ENCODE data around the gene MLH3.
"Not testable (repeated sequence)": the region's sequence is repeated elsewhere in the genome, so short reads cannot be mapped to it uniquely, and the experiment has no call there.

DNA sequence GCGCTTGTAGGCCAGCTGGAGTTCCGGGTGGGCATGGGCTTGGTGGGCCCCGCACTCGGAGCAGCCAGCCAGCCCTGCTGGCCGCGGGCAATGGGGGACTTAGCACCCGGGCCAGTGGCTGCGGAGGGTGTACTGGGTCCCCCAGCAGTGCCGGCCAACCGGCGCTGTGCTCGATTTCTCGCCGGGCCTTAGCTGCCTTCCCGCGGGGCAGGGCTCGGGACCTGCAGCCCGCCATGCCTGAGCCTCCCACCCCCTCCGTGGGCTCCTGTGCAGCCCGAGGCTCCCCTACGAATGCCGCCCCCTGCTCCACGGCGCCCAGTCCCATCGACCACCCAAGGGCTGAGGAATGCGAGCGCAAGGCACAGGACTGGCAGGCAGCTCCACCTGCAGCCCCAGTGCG lies 57.1 kb downstream of the MLH3 start:
- TF ChIP-seq, protein P1, sequence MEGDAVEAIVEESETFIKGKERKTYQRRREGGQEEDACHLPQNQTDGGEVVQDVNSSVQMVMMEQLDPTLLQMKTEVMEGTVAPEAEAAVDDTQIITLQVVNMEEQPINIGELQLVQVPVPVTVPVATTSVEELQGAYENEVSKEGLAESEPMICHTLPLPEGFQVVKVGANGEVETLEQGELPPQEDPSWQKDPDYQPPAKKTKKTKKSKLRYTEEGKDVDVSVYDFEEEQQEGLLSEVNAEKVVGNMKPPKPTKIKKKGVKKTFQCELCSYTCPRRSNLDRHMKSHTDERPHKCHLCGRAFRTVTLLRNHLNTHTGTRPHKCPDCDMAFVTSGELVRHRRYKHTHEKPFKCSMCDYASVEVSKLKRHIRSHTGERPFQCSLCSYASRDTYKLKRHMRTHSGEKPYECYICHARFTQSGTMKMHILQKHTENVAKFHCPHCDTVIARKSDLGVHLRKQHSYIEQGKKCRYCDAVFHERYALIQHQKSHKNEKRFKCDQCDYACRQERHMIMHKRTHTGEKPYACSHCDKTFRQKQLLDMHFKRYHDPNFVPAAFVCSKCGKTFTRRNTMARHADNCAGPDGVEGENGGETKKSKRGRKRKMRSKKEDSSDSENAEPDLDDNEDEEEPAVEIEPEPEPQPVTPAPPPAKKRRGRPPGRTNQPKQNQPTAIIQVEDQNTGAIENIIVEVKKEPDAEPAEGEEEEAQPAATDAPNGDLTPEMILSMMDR (IDR thresholded peaks at IDR 0.05 in 4 of 5, conservative IDR thresholded peaks at IDR 0.05 in 1 of 5): not testable (repeated sequence)
- TF ChIP-seq POLR2A (IDR thresholded peaks at IDR 0.05): not testable (repeated sequence)
